Amygdala (tissue), 56 donors: Measurements from ENCODE around the gene DHX32.
"Not testable (repeated sequence)": the region's sequence is repeated elsewhere in the genome, so short reads cannot be mapped to it uniquely, and the experiment has no call there.

Experiments used
- DNase-seq, 56 donors: peaks; one replicate each; lab custom pipeline; 2025; lab: John Stamatoyannopoulos, UW

The DHX32 gene

GRCh38 chr10:125896088-125896934, 15.2 kb upstream of the DHX32 start, which contains the start of gene FANK1:
TSS of gene FANK1 (plus strand) at chr10:125896564. CDS start at chr10:125896643, 79 bp downstream.
- DNase-seq: peak; percentile 14 to 88 (median 71)

GRCh38 chr10:125895130-125896087, 14.3 kb upstream of the DHX32 start:
- peak in 49 of 56 donors; percentile 4 to 67 (median 36) for DNase-seq

GRCh38 chr10:125894176-125894575, 13.1 kb upstream of the DHX32 start:
- not testable (repeated sequence) for DNase-seq

GRCh38 chr10:125892402-125892801, 11.3 kb upstream of the DHX32 start:
- not testable (repeated sequence) for DNase-seq

GRCh38 chr10:125889441-125889840, 8.3 kb upstream of the DHX32 start:
- not testable (repeated sequence) for DNase-seq

GRCh38 chr10:125886914-125887512, 5.9 kb upstream of the DHX32 start:
- DNase-seq: no peak

- DNase-seq: no peak
Observed at GRCh38 chr10:125883211-125883610, 2.1 kb upstream of the DHX32 start.

- no peak for DNase-seq
Observed at GRCh38 chr10:125882596-125882995, 1.5 kb upstream of the DHX32 start.

- DNase-seq: no peak
Observed at GRCh38 chr10:125880719-125881118, 373 bp downstream of the DHX32 start.

GRCh38 chr10:125878957-125879835, 1.9 kb downstream of the DHX32 start:
- DNase-seq: no peak

- DNase-seq: no peak
Observed at GRCh38 chr10:125871338-125871737, 9.8 kb downstream of the DHX32 start.

- peak in 1 of 56 donors; percentile 8 for DNase-seq
Observed at GRCh38 chr10:125868372-125868975, 12.6 kb downstream of the DHX32 start.

- no peak for DNase-seq
Observed at GRCh38 chr10:125866421-125867029, 14.6 kb downstream of the DHX32 start.

GRCh38 chr10:125865120-125865519, 16.0 kb downstream of the DHX32 start:
- no peak for DNase-seq

- no peak for DNase-seq
Observed at GRCh38 chr10:125859128-125859817, 21.8 kb downstream of the DHX32 start.

GRCh38 chr10:125857185-125857760, 23.8 kb downstream of the DHX32 start:
- no peak for DNase-seq

GRCh38 chr10:125852487-125852886, 28.6 kb downstream of the DHX32 start:
- no peak for DNase-seq
